ENCODE data around the gene JPH3. TPM values are rescaled to one million over a fixed set of nuclear protein-coding genes. Genes with fewer than 3 reads are reported as not detected.

Gene JPH3
- total RNA-seq, 4 donors from 2014 or later = 0.38 TPM; not detected in 3

DNA sequence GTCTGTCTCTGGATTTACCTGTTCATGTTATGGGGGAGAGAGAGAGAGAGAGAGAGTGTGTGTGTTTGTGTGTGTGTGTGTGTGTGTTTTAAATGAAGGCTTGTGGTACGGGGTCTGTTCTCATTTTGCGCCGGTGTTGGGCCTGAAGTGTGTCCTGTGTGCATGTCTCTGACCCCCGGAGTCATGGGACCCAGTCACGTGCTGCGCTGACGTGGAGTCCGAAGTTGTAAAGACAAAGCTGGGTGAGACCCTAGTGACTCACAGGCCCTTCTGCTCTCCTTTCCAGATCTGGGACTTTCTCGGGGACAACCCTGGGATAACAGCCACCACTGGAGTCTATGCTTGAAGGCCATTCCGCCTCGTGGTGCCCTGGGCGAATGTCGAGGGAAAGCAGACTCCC lies 35.0 kb downstream of the JPH3 start:
- TF ChIP-seq, protein P1, sequence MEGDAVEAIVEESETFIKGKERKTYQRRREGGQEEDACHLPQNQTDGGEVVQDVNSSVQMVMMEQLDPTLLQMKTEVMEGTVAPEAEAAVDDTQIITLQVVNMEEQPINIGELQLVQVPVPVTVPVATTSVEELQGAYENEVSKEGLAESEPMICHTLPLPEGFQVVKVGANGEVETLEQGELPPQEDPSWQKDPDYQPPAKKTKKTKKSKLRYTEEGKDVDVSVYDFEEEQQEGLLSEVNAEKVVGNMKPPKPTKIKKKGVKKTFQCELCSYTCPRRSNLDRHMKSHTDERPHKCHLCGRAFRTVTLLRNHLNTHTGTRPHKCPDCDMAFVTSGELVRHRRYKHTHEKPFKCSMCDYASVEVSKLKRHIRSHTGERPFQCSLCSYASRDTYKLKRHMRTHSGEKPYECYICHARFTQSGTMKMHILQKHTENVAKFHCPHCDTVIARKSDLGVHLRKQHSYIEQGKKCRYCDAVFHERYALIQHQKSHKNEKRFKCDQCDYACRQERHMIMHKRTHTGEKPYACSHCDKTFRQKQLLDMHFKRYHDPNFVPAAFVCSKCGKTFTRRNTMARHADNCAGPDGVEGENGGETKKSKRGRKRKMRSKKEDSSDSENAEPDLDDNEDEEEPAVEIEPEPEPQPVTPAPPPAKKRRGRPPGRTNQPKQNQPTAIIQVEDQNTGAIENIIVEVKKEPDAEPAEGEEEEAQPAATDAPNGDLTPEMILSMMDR (IDR thresholded peaks at IDR 0.05; ENCODE audit: low read depth) = no peak

DNA sequence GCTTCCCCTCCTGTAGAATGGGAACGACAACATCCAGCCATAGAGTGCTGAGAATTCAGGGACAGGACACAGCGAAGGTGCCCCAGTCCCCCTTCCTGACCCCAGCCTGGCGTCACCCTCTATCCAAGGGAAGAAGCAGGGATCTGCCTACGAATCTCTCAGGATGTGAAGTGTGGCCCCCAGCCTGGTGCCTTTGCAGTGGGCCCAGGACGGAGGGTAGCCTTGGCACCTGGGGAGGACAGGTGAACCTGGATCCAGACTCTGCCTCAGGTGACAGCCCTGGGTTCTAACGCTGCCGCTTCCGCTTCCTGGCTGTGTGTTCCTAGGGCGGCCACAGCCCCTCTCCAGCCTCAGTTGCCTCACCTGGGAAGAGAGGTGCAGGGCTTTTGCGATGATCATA lies 36.4 kb downstream of the JPH3 start:
- TF ChIP-seq, protein P1 (IDR thresholded peaks at IDR 0.05; ENCODE audit: low read depth) = no peak

DNA sequence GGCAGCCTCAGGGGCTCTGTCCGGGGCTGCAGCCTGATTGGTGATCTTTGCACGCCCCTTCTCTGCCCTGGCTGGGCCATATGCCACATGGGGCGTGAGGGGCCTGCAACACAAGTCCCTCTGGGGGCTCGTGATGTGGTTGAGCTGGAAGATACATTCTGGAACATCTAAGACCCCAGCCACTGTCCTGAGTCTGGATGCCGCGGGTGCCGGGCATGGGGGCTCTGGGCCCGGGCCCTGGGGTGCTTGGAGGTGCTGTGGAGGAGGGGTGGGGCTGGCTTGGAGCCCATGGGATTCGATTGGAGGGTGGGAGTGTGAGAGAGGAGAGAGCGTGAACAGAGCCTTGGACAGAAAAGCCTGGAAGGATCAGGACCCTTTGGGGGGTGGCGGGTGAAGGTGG lies 39.4 kb downstream of the JPH3 start:
- TF ChIP-seq, protein P1 (IDR thresholded peaks at IDR 0.05; ENCODE audit: low read depth) = no peak

DNA sequence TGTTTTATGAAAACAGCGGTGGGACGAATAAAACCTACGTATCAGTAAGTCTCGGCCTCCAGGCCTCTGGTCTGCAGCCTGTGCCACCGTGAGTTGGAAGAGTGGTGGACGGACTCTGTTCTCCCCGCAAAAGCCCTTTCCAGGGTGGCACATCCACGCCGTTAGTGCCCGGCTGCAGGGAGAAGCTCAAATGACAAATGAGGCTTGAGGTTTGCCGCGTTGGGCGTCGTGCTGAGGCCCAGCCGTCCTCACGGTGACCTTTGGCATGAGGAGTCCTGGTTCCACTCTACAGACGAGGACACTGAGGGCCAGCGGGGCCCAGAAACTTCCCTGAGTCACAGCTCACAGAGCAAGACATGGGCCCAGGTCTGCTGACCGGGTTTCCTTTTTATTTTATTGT lies 40.2 kb downstream of the JPH3 start:
- TF ChIP-seq, protein P1 (IDR thresholded peaks at IDR 0.05; ENCODE audit: low read depth) = no peak

DNA sequence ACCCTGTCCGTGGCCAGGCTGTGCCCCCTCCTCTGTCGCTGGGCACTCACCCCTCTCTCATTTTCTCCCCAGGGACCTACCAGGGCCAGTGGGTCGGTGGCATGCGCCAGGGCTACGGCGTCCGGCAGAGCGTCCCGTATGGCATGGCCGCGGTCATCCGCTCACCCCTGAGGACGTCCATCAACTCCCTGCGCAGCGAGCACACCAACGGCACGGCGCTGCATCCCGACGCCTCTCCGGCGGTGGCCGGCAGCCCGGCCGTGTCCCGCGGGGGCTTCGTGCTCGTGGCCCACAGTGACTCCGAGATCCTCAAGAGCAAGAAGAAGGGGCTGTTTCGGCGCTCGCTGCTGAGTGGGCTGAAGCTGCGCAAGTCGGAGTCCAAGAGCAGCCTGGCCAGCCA lies 41.9 kb downstream of the JPH3 start:
- TF ChIP-seq, protein P1 (IDR thresholded peaks at IDR 0.05; ENCODE audit: low read depth) = no peak

DNA sequence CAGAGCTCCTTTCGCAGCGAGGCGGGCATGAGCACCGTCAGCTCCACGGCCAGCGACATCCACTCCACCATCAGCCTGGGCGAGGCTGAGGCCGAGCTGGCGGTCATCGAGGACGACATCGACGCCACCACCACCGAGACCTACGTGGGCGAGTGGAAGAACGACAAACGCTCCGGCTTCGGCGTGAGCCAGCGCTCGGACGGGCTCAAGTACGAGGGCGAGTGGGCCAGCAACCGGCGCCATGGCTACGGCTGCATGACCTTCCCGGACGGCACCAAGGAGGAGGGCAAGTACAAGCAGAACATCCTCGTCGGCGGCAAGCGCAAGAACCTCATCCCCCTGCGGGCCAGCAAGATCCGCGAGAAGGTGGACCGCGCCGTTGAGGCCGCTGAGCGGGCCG lies 42.3 kb downstream of the JPH3 start:
- TF ChIP-seq, protein P1 (IDR thresholded peaks at IDR 0.05; ENCODE audit: low read depth) = no peak

DNA sequence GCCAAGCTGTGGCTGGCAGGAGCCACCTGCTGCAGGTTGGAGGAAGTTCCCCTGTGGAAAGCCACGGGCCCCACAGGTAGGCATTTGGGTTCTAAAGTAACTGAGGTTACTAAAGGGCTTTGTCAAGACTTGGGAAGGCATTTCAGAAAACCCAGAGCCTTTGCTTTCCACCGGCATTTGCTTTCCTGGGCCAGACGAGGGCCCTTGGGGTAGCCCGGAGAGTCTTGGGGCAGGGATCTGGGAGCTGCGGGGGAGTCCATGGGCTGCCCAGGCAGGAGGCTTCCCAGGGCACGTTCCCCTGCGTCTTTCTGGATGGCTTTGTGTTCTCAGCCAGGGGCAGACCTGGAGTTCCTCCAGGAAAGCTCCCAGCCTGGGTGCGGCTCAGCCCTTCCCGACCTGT lies 43.5 kb downstream of the JPH3 start:
- TF ChIP-seq, protein P1 (IDR thresholded peaks at IDR 0.05; ENCODE audit: low read depth) = no peak
